ENCODE measurements around the gene PARD3. TPM values are rescaled to one million over a fixed set of nuclear protein-coding genes. Genes with fewer than 3 reads are reported as not detected.

The PARD3 gene
- total RNA-seq, 2 experiments from 2014 or later = 0.15 to 0.18 TPM

- DNase-seq = no peak
- peaks cover 5% of the 10 kb centered on the region for H3K9me3 Mint-ChIP-seq
- no peak overlapping the region for H3K27ac Mint-ChIP-seq
- ChIA-PET CTCF (no interaction called here), POLR2A (no interaction called here)
- H3K27me3 Mint-ChIP-seq = no peaks in the 10 kb centered on the region
- no peaks in the 10 kb centered on the region for H3K36me3 Mint-ChIP-seq (ENCODE audit: low read depth)
- H3K4me1 Mint-ChIP-seq = no peaks in the 10 kb centered on the region
- H3K4me3 Mint-ChIP-seq = no peak overlapping the region
Measured at GRCh38 chr10:34106356-34106885, 708.7 kb downstream of the PARD3 start.

GRCh38 chr10:34104829-34105572 is 710.1 kb downstream of the PARD3 start:
- no peak for DNase-seq
- Mint-ChIP-seq H3K27ac (no peak overlapping the region), H3K36me3 (ENCODE audit: low read depth) (no peaks in the 10 kb centered on the region), H3K9me3 (peaks cover 5% of the 10 kb centered on the region), H3K4me3 (no peak overlapping the region), H3K4me1 (no peaks in the 10 kb centered on the region), H3K27me3 (no peaks in the 10 kb centered on the region)
- ChIA-PET POLR2A (no interaction called here), CTCF (no interaction called here)

DNA sequence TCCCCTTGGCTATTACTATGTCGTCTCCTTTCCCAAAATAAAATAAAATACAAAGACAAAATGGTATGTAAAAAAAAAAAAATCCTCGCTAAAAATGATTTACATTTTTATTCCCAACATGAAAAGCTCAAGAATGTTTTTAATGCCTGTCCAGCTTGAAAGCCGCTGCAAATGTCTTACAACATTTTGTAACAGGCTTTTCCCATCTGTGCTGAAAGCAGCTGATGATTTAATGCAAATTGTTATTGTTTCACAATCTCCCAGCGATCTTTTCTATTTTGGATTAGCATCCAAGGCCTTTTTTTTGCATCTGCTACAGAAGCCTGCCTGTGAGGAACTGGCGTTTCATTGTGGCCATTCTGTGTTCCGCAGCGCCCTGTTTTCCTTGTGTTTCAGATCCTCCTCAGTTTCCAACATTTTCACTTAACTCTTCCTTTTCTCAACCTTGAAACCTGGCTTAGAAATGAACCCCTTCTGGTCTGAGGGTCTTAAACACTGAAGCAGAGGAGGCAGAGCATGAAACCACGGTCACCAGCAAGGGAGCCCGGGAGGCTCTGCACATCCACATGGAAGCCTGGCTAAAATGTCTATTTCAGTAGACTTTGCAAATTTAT is 712.1 kb downstream of the PARD3 start:
- Mint-ChIP-seq H3K4me3 (no peak overlapping the region), H3K9me3 (peaks cover 5% of the 10 kb centered on the region), H3K4me1 (no peaks in the 10 kb centered on the region), H3K36me3 (ENCODE audit: low read depth) (no peaks in the 10 kb centered on the region), H3K27me3 (no peaks in the 10 kb centered on the region), H3K27ac (no peak overlapping the region)
- CTCF ChIA-PET = no interaction called here
- POLR2A ChIA-PET = no interaction called here
- DNase-seq = no peak

- no peaks in the 10 kb centered on the region for H3K27me3 Mint-ChIP-seq
- DNase-seq = no peak
- CTCF ChIA-PET = no interaction called here
- H3K36me3 Mint-ChIP-seq (ENCODE audit: low read depth) = no peaks in the 10 kb centered on the region
- no peak overlapping the region for H3K27ac Mint-ChIP-seq
- peaks cover 5% of the 10 kb centered on the region for H3K9me3 Mint-ChIP-seq
- POLR2A ChIA-PET = no interaction called here
- H3K4me3 Mint-ChIP-seq = no peak overlapping the region
- H3K4me1 Mint-ChIP-seq = no peaks in the 10 kb centered on the region
Measured at GRCh38 chr10:34102237-34102673, 712.8 kb downstream of the PARD3 start.

DNA sequence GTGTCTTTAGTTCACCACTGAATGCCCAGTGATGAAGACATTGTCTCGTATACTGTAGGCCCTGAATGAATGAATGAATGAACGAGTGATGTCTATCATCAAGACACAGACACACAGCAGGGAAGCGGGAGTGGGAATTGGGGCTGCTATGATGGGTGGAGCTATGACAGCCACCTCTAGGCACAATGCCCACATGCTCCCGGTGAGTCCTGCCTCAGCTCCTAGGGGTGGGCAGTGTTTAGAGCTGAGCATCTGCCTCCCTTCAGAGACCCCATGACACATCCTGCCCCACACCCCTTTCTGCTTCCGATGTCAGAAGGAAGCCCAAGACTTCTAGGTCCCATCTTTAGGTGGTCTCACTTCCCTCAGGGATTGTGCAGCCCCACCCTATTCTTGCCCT is 714.1 kb downstream of the PARD3 start:
- ChIA-PET POLR2A (no interaction called here), CTCF (no interaction called here)
- peaks cover 5% of the 10 kb centered on the region for H3K9me3 Mint-ChIP-seq
- no peaks in the 10 kb centered on the region for H3K36me3 Mint-ChIP-seq (ENCODE audit: low read depth)
- no peaks in the 10 kb centered on the region for H3K4me1 Mint-ChIP-seq
- no peaks in the 10 kb centered on the region for H3K27me3 Mint-ChIP-seq
- no peak overlapping the region for H3K27ac Mint-ChIP-seq
- H3K4me3 Mint-ChIP-seq = no peak overlapping the region
- DNase-seq = no peak

- Mint-ChIP-seq H3K27ac (no peak overlapping the region), H3K4me1 (no peaks in the 10 kb centered on the region), H3K9me3 (peaks cover 10% of the 10 kb centered on the region), H3K36me3 (ENCODE audit: low read depth) (no peaks in the 10 kb centered on the region), H3K4me3 (no peak overlapping the region), H3K27me3 (no peaks in the 10 kb centered on the region)
- POLR2A ChIA-PET = no interaction called here
- DNase-seq = no peak
- CTCF ChIA-PET = no interaction called here
Measured at GRCh38 chr10:34098821-34099567, 716.1 kb downstream of the PARD3 start.

- H3K9me3 Mint-ChIP-seq = peaks cover 13% of the 10 kb centered on the region
- CTCF ChIA-PET = no interaction called here
- no peak for DNase-seq
- POLR2A ChIA-PET = no interaction called here
- H3K4me1 Mint-ChIP-seq = no peaks in the 10 kb centered on the region
- no peak overlapping the region for H3K4me3 Mint-ChIP-seq
- H3K36me3 Mint-ChIP-seq (ENCODE audit: low read depth) = no peaks in the 10 kb centered on the region
- H3K27me3 Mint-ChIP-seq = no peaks in the 10 kb centered on the region
- H3K27ac Mint-ChIP-seq = no peak overlapping the region
Measured at GRCh38 chr10:34097682-34098081, 717.4 kb downstream of the PARD3 start.

GRCh38 chr10:34094961-34095360 is 720.1 kb downstream of the PARD3 start:
- H3K27ac Mint-ChIP-seq = no peak overlapping the region
- no peaks in the 10 kb centered on the region for H3K27me3 Mint-ChIP-seq
- CTCF ChIA-PET = no interaction called here
- H3K4me3 Mint-ChIP-seq = no peak overlapping the region
- H3K36me3 Mint-ChIP-seq (ENCODE audit: low read depth) = no peaks in the 10 kb centered on the region
- POLR2A ChIA-PET = no interaction called here
- H3K9me3 Mint-ChIP-seq = peaks cover 11% of the 10 kb centered on the region
- no peaks in the 10 kb centered on the region for H3K4me1 Mint-ChIP-seq
- DNase-seq = no peak

DNA sequence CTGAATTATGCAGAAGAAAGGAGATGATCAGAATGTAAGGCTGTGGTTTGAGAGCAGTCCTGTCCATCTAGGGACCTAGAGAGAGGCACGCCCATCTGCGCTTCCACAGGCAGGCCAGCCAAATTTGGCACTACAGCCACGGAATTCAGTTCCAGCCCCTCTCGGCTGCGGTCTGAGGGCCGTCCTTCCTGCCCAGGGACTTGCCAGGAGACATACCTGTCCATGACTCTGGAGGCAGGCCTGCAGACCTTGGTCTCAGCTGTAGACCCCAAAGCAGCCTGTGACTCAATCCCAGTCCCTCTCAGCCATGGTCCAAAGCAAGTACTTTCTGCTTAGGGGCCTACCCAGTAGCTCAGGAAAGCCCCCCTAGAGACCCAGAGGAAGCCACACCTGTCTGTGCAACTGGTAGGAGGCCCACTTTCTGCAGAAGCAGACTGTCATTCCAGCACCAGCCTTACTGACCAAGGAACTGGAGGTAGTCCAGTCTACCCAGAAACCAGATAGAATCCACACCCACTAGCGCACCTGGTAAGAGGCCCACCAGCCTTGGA is 720.9 kb downstream of the PARD3 start:
- CTCF ChIA-PET = no interaction called here
- peaks cover 11% of the 10 kb centered on the region for H3K9me3 Mint-ChIP-seq

GRCh38 chr10:34092891-34093290 is 722.2 kb downstream of the PARD3 start:
- Mint-ChIP-seq H3K27ac (no peak overlapping the region), H3K27me3 (no peaks in the 10 kb centered on the region), H3K9me3 (peaks cover 11% of the 10 kb centered on the region), H3K4me1 (no peaks in the 10 kb centered on the region), H3K36me3 (ENCODE audit: low read depth) (no peaks in the 10 kb centered on the region), H3K4me3 (no peak overlapping the region)
- ChIA-PET CTCF (no interaction called here), POLR2A (interaction anchor here (0.7 kb wide), 1 partner anchor 414 kb away, joined by 3 read pairs; no protein-coding TSS in a partner anchor)
- DNase-seq = no peak

More for the DNA sequence above, 720.9 kb downstream of the PARD3 start:
- Mint-ChIP-seq H3K4me1 (no peaks in the 10 kb centered on the region), H3K36me3 (ENCODE audit: low read depth) (no peaks in the 10 kb centered on the region), H3K27me3 (no peaks in the 10 kb centered on the region), H3K27ac (no peak overlapping the region), H3K4me3 (no peak overlapping the region)
- POLR2A ChIA-PET = no interaction called here
- no peak for DNase-seq

DNA sequence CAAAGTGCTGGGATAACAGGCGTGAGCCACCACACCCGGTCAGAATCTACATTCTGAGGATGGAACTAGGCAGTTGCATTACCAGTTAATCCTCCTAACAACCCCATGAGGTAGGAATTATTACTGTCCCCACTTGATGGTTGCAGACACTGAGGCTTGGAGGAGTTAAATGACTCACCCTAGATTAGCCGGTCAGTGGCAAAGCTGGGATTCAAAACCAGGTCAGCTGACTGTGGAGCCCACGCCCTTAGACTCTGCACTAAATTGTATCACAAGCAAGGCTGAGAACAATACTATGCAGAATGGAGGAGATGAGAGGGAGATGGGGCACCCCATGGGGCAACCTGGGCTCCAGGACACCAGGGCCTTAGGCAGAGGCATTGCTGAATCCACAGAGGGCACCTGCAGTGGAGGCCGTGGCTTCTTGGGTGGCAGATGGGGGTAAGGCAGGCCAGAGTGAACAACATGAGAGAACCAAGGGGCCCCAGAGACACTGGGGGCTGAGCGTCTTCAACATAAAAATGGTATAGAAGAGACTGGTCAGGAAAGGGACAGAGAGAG is 723.4 kb downstream of the PARD3 start:
- no peak overlapping the region for H3K27ac Mint-ChIP-seq
- ChIA-PET CTCF (no interaction called here), POLR2A (no interaction called here)
- H3K27me3 Mint-ChIP-seq = no peaks in the 10 kb centered on the region
- H3K9me3 Mint-ChIP-seq = peaks cover 11% of the 10 kb centered on the region
- no peaks in the 10 kb centered on the region for H3K36me3 Mint-ChIP-seq (ENCODE audit: low read depth)
- H3K4me3 Mint-ChIP-seq = no peak overlapping the region
- DNase-seq = no peak
- no peaks in the 10 kb centered on the region for H3K4me1 Mint-ChIP-seq

DNA sequence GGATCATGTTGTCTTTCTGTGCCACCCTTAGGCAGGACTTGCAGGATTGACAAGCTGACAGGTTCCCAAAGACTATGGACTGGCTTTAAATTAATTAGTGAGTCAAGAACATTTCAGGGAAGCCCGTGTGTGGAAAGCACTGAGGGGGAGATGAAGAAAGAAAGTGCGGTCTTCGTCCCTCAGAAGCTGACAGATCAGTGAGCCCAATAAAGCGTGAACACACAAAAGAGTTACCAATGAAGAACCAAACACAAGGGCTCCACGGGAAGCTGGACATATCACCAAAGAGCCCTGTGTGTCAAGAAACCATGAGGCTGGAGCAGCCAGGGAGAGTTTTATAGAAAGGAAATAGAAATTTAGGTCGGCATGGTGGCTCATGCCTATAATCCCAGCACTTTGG is 725.8 kb downstream of the PARD3 start:
- ChIA-PET CTCF (no interaction called here), POLR2A (no interaction called here)
- Mint-ChIP-seq H3K36me3 (ENCODE audit: low read depth) (no peaks in the 10 kb centered on the region), H3K4me3 (no peak overlapping the region), H3K9me3 (peaks cover 8% of the 10 kb centered on the region), H3K4me1 (no peaks in the 10 kb centered on the region), H3K27ac (no peak overlapping the region), H3K27me3 (no peaks in the 10 kb centered on the region)
- no peak for DNase-seq

DNA sequence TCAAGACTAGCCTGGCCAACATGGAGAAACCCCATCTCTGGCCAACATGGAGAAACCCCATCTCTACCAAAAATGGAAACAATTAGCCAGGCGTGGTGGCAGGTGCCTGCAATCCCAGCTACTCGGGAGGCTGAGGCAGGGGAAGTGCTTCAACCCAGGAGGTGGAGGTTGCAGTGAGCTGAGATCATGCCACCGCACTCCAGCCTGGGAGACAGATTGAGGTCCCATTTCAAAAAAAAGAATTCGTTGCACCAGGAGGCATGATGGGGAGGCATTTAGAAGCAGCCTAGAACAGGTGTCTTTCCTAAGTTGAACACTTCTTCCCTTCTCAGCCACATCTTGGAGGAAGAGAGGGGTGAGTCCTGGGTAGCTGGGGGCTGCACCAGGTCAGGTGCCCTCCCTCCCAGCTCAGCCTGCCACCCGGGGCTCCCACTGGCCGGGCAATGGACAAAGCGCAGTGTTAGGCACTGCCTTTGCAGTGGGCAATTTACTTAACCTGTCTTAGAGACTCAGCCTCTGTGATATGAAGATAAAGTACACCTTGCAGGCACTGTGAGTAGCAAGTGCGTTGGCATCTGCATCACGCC is 726.8 kb downstream of the PARD3 start:
- Mint-ChIP-seq H3K9me3 (peaks cover 6% of the 10 kb centered on the region), H3K4me1 (no peaks in the 10 kb centered on the region), H3K36me3 (ENCODE audit: low read depth) (no peaks in the 10 kb centered on the region), H3K27ac (no peak overlapping the region), H3K4me3 (no peak overlapping the region), H3K27me3 (no peaks in the 10 kb centered on the region)
- ChIA-PET POLR2A (no interaction called here), CTCF (no interaction called here)
- no peak for DNase-seq

All from activated CD4-positive, alpha-beta memory T cell treated with anti-CD3 and anti-CD28 coated beads, Interleukin-2, amount 10 ng/mL, durations not matched to agents 7 days and 5 days (primary cell).